GM21423 (cell line): ENCODE measurements around the gene MKI67.
A peak's percentile ranks its signal among the peaks of the same experiment; 100 is the strongest.
"Not testable (repeated sequence)": the region's sequence is repeated elsewhere in the genome, so short reads cannot be mapped to it uniquely, and the experiment has no call there.

Source experiments
- ATAC-seq: cut with Tn5 transposase; IDR thresholded peaks from one replicate; pipeline ENCODE4 v1.9.1; 2021; ENCODE audit warnings: mild to moderate bottlenecking, moderate library complexity; ENCODE audit not compliant: unreplicated experiment

Gene MKI67

GRCh38 chr10:128125944-128126764, at the start of gene MKI67:
Gene MKI67 (minus strand): TSS chr10:128126423. CDS start chr10:128125667, 756 bp downstream.
- peak; percentile 85 for ATAC-seq

- no peak for ATAC-seq
These were observed 48.6 kb upstream of the MKI67 start for GRCh38 chr10:128174581-128175559.

GRCh38 chr10:128173386-128173785, 47.2 kb upstream of the MKI67 start:
- no peak for ATAC-seq

- ATAC-seq: no peak
These were observed 46.5 kb upstream of the MKI67 start for GRCh38 chr10:128172756-128173155.

GRCh38 chr10:128169811-128170379, 43.7 kb upstream of the MKI67 start:
- ATAC-seq: no peak

GRCh38 chr10:128167926-128168520, 41.8 kb upstream of the MKI67 start:
- ATAC-seq: no peak

GRCh38 chr10:128167123-128167522, 40.9 kb upstream of the MKI67 start:
- ATAC-seq: not testable (repeated sequence)

GRCh38 chr10:128166151-128166550, 39.9 kb upstream of the MKI67 start:
- ATAC-seq: no peak

- no peak for ATAC-seq
These were observed 39.3 kb upstream of the MKI67 start for GRCh38 chr10:128165536-128165935.

GRCh38 chr10:128163701-128164100, 37.5 kb upstream of the MKI67 start:
- ATAC-seq: no peak

GRCh38 chr10:128161031-128161430, 34.8 kb upstream of the MKI67 start:
- ATAC-seq: no peak

- ATAC-seq: no peak
These were observed 34.1 kb upstream of the MKI67 start for GRCh38 chr10:128160297-128160711.

- ATAC-seq: no peak
These were observed 32.0 kb upstream of the MKI67 start for GRCh38 chr10:128158021-128158795.

- ATAC-seq: no peak
These were observed 31.0 kb upstream of the MKI67 start for GRCh38 chr10:128156999-128157755.

- ATAC-seq: no peak
These were observed 26.7 kb upstream of the MKI67 start for GRCh38 chr10:128152741-128153580.

- no peak for ATAC-seq
These were observed 24.8 kb upstream of the MKI67 start for GRCh38 chr10:128151031-128151430.

- ATAC-seq: no peak
These were observed 24.3 kb upstream of the MKI67 start for GRCh38 chr10:128150561-128150960.

- peak; percentile 83 for ATAC-seq
These were observed 23.8 kb upstream of the MKI67 start for GRCh38 chr10:128150045-128150493.
